ENCODE data around the gene PPM1B.

GRCh38 chr2:44130441-44130840 lies 38.2 kb upstream of the PPM1B start:
- TF ChIP-seq POLR2AphosphoS5 (IDR thresholded peaks at IDR 0.05; ENCODE audit: low read depth, low read length): no peak
- no peak for TF ChIP-seq MAX (IDR thresholded peaks at IDR 0.05)
- no peak for TF ChIP-seq EP300 (IDR thresholded peaks at IDR 0.05; ENCODE audit: borderline replicate concordance in 1 of 2, low read depth in 2 of 2, low read length in 2 of 2)
- no peak for TF ChIP-seq EZH2 (IDR thresholded peaks at IDR 0.05; ENCODE audit: low read depth, low read length, severe bottlenecking)
- TF ChIP-seq SP1 (IDR thresholded peaks at IDR 0.05; ENCODE audit: low read depth, low read length): no peak
- no peak for TF ChIP-seq CTCF (IDR thresholded peaks at IDR 0.05; ENCODE audit: control extremely low read depth in 1 of 3, insufficient read depth in 1 of 3, low read depth in 1 of 3, low read length in 3 of 3)
